COLO668 (cell line): ENCODE measurements around the gene PPA2.
"Not testable (repeated sequence)": the region's sequence is repeated elsewhere in the genome, so short reads cannot be mapped to it uniquely, and the experiment has no call there.

Experiments used
- DNase-seq: peaks from one replicate; lab custom pipeline; 2025; ENCODE audit not compliant: unreplicated experiment; lab: John Stamatoyannopoulos, UW

Gene PPA2

DNA sequence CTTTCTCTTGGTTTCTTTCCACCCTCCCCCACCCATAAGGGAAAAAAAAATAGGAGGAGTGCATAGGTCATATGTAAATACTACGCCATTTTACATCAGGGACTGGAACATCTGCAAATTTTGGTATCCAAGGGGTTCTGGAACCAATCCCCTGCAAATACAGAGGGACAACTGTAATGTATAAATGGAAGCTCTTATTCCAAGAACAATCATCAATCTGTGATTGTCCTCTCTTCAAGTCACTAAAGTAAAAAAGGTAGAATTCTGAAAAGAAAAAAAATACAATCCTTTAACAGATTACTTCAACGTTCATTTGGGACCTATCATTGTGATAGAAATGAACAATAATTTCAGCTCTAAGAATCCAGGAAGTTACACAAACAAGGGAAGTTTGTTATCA, 13.6 kb downstream of the PPA2 start:
- no peak for DNase-seq

GRCh38 chr4:105458541-105458940, 15.3 kb downstream of the PPA2 start:
- not testable (repeated sequence) for DNase-seq

DNA sequence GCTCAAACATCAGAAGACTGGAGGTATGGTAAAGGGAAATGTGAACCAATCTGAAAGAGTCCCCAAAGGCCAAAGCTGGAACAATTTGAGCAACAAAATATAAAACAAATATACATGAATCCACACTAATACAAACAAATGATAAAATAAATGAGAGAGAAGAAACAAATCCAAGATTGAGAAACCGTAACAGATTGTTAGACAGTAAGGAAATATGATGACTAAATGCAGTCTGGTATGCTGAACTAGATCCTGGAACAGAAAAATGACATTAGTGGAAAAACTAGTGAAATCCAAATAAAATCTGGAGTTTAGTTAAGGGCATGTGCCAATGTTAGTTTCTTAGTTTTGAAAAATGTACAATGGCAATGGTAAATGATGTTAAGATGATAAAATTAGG, 15.9 kb downstream of the PPA2 start:
- DNase-seq: no peak

DNA sequence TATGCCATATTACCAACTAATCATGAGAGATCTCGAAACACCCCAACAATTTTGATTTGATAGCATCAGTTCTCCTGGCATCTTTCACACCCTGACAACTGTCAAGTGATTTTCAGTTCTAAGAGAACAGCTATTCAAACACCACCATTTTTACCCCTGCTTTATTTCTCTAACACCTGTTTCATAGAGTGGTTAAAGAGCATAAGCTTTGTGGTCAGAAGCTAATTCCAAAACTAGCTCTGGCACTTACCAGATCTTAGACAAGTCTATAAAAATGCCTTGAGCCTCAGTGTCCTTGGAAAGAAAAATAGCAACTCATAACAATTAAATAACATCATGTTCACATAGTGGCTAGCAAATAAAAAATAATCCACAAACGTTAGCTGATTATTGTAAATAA, 17.9 kb downstream of the PPA2 start:
- no peak for DNase-seq

- no peak for DNase-seq
Measured at GRCh38 chr4:105455182-105455581, 18.7 kb downstream of the PPA2 start.

GRCh38 chr4:105453550-105454205, 20.2 kb downstream of the PPA2 start:
- no peak for DNase-seq

DNA sequence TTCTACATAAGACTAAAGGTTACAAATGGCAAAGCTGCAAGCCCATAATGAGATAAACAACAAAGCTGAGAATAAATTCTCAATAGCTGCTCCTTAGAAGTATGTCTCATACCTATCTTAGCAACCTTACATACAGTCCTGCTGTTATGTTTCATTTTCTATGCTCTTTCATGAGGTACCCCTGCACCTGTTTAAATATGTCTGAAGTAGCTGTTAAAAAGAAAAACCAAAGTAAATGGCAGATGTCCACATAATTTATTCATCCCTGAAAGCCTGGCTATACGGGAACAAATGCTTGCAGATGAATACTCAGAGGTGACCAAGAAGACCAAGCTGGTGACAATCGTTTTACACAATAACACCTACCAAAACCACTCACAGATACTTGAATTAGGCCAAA, 22.5 kb downstream of the PPA2 start:
- no peak for DNase-seq

- no peak for DNase-seq
Measured at GRCh38 chr4:105440890-105441289, 33.0 kb downstream of the PPA2 start.

- no peak for DNase-seq
Measured at GRCh38 chr4:105437637-105438036, 36.2 kb downstream of the PPA2 start.

- no peak for DNase-seq
Measured at GRCh38 chr4:105436414-105436813, 37.4 kb downstream of the PPA2 start.

- DNase-seq: no peak
Measured at GRCh38 chr4:105434940-105435339, 38.9 kb downstream of the PPA2 start.

DNA sequence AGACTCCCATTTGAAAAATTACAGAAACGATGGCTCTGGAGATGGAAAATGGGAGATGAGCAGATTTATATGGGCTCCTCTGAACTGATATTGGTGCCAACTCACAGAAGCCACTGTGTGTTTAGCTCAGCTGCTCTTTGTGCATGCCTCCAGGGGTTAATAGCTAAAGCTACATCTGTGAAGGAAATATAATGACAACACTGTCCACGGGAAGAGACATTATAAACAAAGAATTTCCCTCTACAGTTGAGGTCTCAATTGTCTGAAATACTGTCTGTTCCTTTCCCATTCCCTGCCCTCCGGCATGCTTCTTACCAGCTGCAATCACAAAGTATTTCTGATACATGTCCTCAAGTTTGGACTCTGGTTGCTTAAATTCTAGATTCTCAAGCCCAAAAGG, 40.4 kb downstream of the PPA2 start:
- DNase-seq: no peak

DNA sequence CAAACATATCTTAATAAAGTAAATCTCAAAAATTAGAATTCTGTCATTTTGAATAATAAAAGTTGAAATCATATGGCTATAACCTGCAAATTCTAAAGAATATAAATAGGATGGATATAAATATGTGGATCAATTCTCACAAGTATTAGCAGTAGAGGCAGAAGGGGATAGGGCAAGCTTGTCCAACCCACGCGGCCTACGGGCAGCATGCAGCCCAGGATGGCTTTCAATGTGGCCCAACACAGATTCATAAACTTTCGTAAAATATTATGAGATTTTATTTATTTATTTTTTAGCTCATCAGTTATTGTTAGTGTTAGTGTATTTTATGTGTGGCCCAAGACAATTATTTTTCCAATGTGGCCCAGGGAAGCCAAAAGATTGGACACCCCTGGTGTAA, 41.4 kb downstream of the PPA2 start:
- DNase-seq: no peak

- DNase-seq: no peak
Measured at GRCh38 chr4:105430811-105431210, 43.1 kb downstream of the PPA2 start.

DNA sequence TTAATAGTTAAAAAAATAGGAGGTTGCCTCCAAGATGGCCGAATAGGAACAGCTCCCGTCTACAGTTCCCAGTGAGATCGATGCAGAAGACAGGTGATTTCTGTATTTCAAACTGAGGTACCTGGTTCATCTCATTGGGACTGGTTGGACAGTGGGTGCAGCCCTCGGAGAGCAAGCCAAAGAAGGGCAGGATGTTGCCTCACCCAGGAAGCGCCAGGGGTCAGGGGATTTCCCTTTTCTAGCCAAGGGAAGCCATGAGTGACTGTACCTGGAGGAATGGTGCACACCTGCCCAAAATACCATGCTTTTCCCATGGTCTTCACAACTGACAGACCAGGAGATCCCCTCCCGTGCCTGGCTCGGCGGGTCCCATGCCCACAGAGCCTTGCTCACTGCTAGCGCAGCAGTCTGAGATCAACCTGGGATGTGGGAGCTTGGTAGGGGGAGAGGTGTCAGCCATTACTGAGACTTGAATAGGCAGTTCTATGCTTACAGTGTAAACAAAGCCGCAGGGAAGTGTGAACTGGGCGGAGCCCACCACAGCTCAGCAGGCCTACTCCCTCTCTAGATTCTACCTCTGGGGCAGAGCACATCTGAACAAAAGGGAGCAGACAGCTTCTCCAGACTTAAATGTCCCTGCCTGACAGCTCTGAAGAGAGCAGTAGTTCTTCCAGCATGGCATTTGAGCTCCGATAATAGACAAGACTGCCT, 47.5 kb downstream of the PPA2 start:
- DNase-seq: peak; percentile 13

DNA sequence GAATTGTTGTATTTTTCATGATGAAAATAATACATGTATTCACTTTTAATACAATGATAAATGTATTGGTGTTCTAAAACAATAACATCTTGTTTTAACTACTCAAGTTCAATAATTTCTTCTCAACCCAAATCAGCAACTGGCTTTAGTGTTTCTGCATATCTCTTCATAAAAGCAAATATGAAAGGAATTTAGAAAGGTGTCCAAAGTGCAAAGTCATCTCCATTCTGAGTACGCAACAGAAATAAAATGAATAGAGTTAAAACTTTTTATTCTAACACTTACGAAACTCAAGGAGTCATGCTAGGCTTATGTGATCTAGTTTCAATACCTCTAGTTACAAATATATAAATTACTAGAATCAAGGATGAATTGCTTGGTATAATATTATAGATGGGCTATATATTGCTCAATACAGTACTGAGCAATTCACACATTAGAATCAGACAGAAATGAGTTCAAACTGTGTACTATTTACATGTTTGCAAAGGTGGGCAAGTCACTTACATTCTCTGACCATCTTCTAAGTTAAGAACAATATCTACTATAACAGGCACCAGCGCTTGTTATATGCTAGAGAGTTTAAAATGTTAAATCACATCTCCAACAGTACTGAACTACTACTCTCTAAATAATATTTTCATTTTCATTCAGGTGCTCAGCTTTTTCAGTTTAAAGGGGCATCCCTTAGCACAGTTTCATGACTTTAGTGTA, 51.5 kb downstream of the PPA2 start:
- no peak for DNase-seq

- DNase-seq: no peak
Measured at GRCh38 chr4:105417624-105418023, 56.2 kb downstream of the PPA2 start.

GRCh38 chr4:105415281-105415744, 58.5 kb downstream of the PPA2 start:
- no peak for DNase-seq

GRCh38 chr4:105414316-105414715, 59.5 kb downstream of the PPA2 start:
- DNase-seq: no peak

DNA sequence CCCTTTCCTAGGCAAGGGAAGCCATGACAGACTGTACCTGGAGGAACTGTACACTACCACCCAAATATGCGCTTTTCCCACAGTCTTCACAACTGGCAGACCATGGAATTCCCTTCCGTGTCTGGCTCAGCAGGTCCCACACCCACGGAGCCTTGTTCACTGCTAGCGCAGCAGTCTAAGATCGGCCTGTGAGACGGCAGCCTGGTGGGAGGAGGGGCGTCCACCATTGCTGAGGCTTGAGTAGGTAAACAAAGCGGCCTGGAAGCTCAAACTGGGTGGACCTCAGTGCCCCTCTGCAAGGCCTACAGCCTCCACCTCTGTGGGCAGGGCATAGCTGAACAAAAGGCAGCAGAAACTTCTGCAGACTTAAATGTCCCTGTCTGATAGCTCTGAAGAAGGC, 64.7 kb downstream of the PPA2 start:
- DNase-seq: not testable (repeated sequence)

- DNase-seq: no peak
Measured at GRCh38 chr4:105400901-105401677, 72.8 kb downstream of the PPA2 start.
